ENCODE data around the gene ENOSF1. TPM values are rescaled to one million over a fixed set of nuclear protein-coding genes. Genes with fewer than 3 reads are reported as not detected.
"Not testable (repeated sequence)": the region's sequence is repeated elsewhere in the genome, so short reads cannot be mapped to it uniquely, and the experiment has no call there.

The ENOSF1 gene
- total RNA-seq, 3 donors from 2014 or later (not counting 1 experiment from before 2014, with no cell fraction given) = 36.3 to 51.5 (median 39.8) TPM

- H3K27me3 ChIP-seq (ENCODE audit: control insufficient read depth, insufficient read depth, low read length) = no peaks in the 10 kb centered on the region
- H3K4me3 ChIP-seq (ENCODE audit: low read length) = no peak overlapping the region
- Mint-ChIP-seq H3K4me1 (peaks cover 9% of the 10 kb centered on the region in 2 donors), H3K9me3 (no peaks in the 10 kb centered on the region), H3K4me3 (no peak overlapping the region), H3K27ac (no peak overlapping the region), H3K36me3 (no peaks in the 10 kb centered on the region), H3K27me3 (ENCODE audit: low read depth in 2 of 2) (no peaks in the 10 kb centered on the region)
- DNase-seq (no peak), ATAC-seq (no peak)
- no peaks in the 10 kb centered on the region for H3K9me3 ChIP-seq (ENCODE audit: control insufficient read depth, insufficient read depth, low read length)
- 97% methylated on average over 11 of the region's 11 CpGs for WGBS (ENCODE audit: insufficient coverage)
- TF ChIP-seq, protein P1, sequence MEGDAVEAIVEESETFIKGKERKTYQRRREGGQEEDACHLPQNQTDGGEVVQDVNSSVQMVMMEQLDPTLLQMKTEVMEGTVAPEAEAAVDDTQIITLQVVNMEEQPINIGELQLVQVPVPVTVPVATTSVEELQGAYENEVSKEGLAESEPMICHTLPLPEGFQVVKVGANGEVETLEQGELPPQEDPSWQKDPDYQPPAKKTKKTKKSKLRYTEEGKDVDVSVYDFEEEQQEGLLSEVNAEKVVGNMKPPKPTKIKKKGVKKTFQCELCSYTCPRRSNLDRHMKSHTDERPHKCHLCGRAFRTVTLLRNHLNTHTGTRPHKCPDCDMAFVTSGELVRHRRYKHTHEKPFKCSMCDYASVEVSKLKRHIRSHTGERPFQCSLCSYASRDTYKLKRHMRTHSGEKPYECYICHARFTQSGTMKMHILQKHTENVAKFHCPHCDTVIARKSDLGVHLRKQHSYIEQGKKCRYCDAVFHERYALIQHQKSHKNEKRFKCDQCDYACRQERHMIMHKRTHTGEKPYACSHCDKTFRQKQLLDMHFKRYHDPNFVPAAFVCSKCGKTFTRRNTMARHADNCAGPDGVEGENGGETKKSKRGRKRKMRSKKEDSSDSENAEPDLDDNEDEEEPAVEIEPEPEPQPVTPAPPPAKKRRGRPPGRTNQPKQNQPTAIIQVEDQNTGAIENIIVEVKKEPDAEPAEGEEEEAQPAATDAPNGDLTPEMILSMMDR (IDR thresholded peaks at IDR 0.05) = no peak
- peaks cover 3% of the 10 kb centered on the region for H3K36me3 ChIP-seq (ENCODE audit: control insufficient read depth, insufficient read depth, low read length)
- no peak overlapping the region for H3K27ac ChIP-seq (ENCODE audit: low read length)
- intact Hi-C loops (cut with micrococcal nuclease) = no loop called here
- peaks cover 9% of the 10 kb centered on the region for H3K4me1 ChIP-seq (ENCODE audit: control insufficient read depth, insufficient read depth, low read length)
Observed at GRCh38 chr18:686339-687111, 25.9 kb downstream of the ENOSF1 start.

DNA sequence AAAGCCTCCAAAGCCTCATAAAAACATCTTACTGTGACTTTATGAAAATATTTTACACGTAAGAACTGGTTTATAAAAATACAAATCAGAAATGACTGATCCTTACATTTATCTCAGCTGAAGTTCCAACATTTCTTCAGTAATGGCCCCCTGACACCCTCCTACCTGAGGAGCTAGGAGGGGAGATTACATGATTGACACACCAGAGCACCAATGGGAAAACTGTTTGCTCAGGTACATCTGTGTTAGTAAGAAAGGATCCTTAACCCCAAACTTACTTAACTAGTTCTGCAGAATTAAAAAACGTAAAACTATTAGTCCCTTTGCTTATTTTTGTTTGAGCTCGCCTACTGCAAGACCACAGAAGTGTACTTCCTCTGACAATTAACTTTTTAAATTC is 27.0 kb downstream of the ENOSF1 start:
- Histone ChIP-seq H3K36me3 (ENCODE audit: control insufficient read depth, insufficient read depth, low read length) (peaks cover 3% of the 10 kb centered on the region), H3K9me3 (ENCODE audit: control insufficient read depth, insufficient read depth, low read length) (no peaks in the 10 kb centered on the region), H3K4me1 (ENCODE audit: control insufficient read depth, insufficient read depth, low read length) (peaks cover 11% of the 10 kb centered on the region), H3K4me3 (ENCODE audit: low read length) (no peak overlapping the region), H3K27me3 (ENCODE audit: control insufficient read depth, insufficient read depth, low read length) (no peaks in the 10 kb centered on the region), H3K27ac (ENCODE audit: low read length) (no peak overlapping the region)
- intact Hi-C loops (cut with micrococcal nuclease) = no loop called here
- peaks cover 10 to 12% of the 10 kb centered on the region in 2 donors for H3K4me1 Mint-ChIP-seq
- 97% methylated on average over 3 of the region's 3 CpGs for WGBS (ENCODE audit: insufficient coverage)
- TF ChIP-seq, protein P1 (IDR thresholded peaks at IDR 0.05) = no peak
- H3K27me3 Mint-ChIP-seq (ENCODE audit: low read depth in 2 of 2) = no peaks in the 10 kb centered on the region
- no peaks in the 10 kb centered on the region for H3K36me3 Mint-ChIP-seq
- no peak for DNase-seq
- ATAC-seq = no peak
- no peak overlapping the region for H3K4me3 Mint-ChIP-seq
- no peaks in the 10 kb centered on the region for H3K9me3 Mint-ChIP-seq
- H3K27ac Mint-ChIP-seq = no peak overlapping the region

- Histone ChIP-seq H3K4me1 (ENCODE audit: control insufficient read depth, insufficient read depth, low read length) (peaks cover 11% of the 10 kb centered on the region), H3K4me3 (ENCODE audit: low read length) (no peak overlapping the region), H3K27ac (ENCODE audit: low read length) (no peak overlapping the region), H3K36me3 (ENCODE audit: control insufficient read depth, insufficient read depth, low read length) (peaks cover 5% of the 10 kb centered on the region), H3K9me3 (ENCODE audit: control insufficient read depth, insufficient read depth, low read length) (no peaks in the 10 kb centered on the region), H3K27me3 (ENCODE audit: control insufficient read depth, insufficient read depth, low read length) (no peaks in the 10 kb centered on the region)
- 90% methylated on average over 5 of the region's 5 CpGs for WGBS (ENCODE audit: insufficient coverage)
- no peak for DNase-seq
- H3K27me3 Mint-ChIP-seq (ENCODE audit: low read depth in 2 of 2) = no peaks in the 10 kb centered on the region
- no peak overlapping the region for H3K27ac Mint-ChIP-seq
- intact Hi-C loops (cut with micrococcal nuclease) = no loop called here
- ATAC-seq = no peak
- peaks cover 10 to 12% of the 10 kb centered on the region in 2 donors for H3K4me1 Mint-ChIP-seq
- no peak overlapping the region for H3K4me3 Mint-ChIP-seq
- H3K36me3 Mint-ChIP-seq = no peaks in the 10 kb centered on the region
- TF ChIP-seq, protein P1 (IDR thresholded peaks at IDR 0.05) = no peak
- H3K9me3 Mint-ChIP-seq = no peaks in the 10 kb centered on the region
Observed at GRCh38 chr18:683531-683930, 28.9 kb downstream of the ENOSF1 start.

GRCh38 chr18:682833-683232 is 29.6 kb downstream of the ENOSF1 start:
- peaks cover 5% of the 10 kb centered on the region for H3K36me3 ChIP-seq (ENCODE audit: control insufficient read depth, insufficient read depth, low read length)
- intact Hi-C loops (cut with micrococcal nuclease) = no loop called here
- peak overlapping the region in 1 of 2 donors; percentile 58 for H3K27ac Mint-ChIP-seq

GRCh38 chr18:682416-682815 is 30.0 kb downstream of the ENOSF1 start:
- Mint-ChIP-seq H3K4me1 (peaks cover 10 to 12% of the 10 kb centered on the region in 2 donors), H3K27ac (peak overlapping the region; percentile 54 to 58)
- H3K4me3 Mint-ChIP-seq; H3K9me3 ChIP-seq (ENCODE audit: control insufficient read depth, insufficient read depth, low read length); DNase-seq; intact Hi-C loops (cut with micrococcal nuclease); H3K27me3 Mint-ChIP-seq (ENCODE audit: low read depth in 2 of 2); H3K36me3 Mint-ChIP-seq; H3K36me3 ChIP-seq (ENCODE audit: control insufficient read depth, insufficient read depth, low read length); H3K9me3 Mint-ChIP-seq; H3K4me3 ChIP-seq (ENCODE audit: low read length); H3K27me3 ChIP-seq (ENCODE audit: control insufficient read depth, insufficient read depth, low read length); H3K27ac ChIP-seq (ENCODE audit: low read length); ATAC-seq: not testable (repeated sequence)
- 83% methylated on average over 9 of the region's 9 CpGs for WGBS (ENCODE audit: insufficient coverage)
- peaks cover 11% of the 10 kb centered on the region for H3K4me1 ChIP-seq (ENCODE audit: control insufficient read depth, insufficient read depth, low read length)

More at GRCh38 chr18:682833-683232, 29.6 kb downstream of the ENOSF1 start:
- Mint-ChIP-seq H3K27me3 (ENCODE audit: low read depth in 2 of 2) (no peaks in the 10 kb centered on the region), H3K4me1 (peaks cover 10 to 12% of the 10 kb centered on the region in 2 donors), H3K4me3 (no peak overlapping the region), H3K36me3 (no peaks in the 10 kb centered on the region), H3K9me3 (no peaks in the 10 kb centered on the region)
- H3K27me3 ChIP-seq (ENCODE audit: control insufficient read depth, insufficient read depth, low read length) = no peaks in the 10 kb centered on the region
- H3K4me1 ChIP-seq (ENCODE audit: control insufficient read depth, insufficient read depth, low read length) = peaks cover 11% of the 10 kb centered on the region
- no peak overlapping the region for H3K4me3 ChIP-seq (ENCODE audit: low read length)
- TF ChIP-seq, protein P1 (IDR thresholded peaks at IDR 0.05) = no peak
- DNase-seq = no peak
- H3K9me3 ChIP-seq (ENCODE audit: control insufficient read depth, insufficient read depth, low read length) = no peaks in the 10 kb centered on the region
- no peak overlapping the region for H3K27ac ChIP-seq (ENCODE audit: low read length)
- no peak for ATAC-seq

Measured in natural killer cell (primary cell).